ENCODE data around the gene ZNF837. TPM values are rescaled to one million over a fixed set of nuclear protein-coding genes. Genes with fewer than 3 reads are reported as not detected.
"Not testable (repeated sequence)": the region's sequence is repeated elsewhere in the genome, so short reads cannot be mapped to it uniquely, and the experiment has no call there.

The ZNF837 gene
- polyA plus RNA-seq (ENCODE audit: low read depth in 6 of 6): 10 to 100 TPM in 2 of 6 donors, 1 to 10 TPM in 4; 7.5 to 13.5 (median 8.5) TPM

DNA sequence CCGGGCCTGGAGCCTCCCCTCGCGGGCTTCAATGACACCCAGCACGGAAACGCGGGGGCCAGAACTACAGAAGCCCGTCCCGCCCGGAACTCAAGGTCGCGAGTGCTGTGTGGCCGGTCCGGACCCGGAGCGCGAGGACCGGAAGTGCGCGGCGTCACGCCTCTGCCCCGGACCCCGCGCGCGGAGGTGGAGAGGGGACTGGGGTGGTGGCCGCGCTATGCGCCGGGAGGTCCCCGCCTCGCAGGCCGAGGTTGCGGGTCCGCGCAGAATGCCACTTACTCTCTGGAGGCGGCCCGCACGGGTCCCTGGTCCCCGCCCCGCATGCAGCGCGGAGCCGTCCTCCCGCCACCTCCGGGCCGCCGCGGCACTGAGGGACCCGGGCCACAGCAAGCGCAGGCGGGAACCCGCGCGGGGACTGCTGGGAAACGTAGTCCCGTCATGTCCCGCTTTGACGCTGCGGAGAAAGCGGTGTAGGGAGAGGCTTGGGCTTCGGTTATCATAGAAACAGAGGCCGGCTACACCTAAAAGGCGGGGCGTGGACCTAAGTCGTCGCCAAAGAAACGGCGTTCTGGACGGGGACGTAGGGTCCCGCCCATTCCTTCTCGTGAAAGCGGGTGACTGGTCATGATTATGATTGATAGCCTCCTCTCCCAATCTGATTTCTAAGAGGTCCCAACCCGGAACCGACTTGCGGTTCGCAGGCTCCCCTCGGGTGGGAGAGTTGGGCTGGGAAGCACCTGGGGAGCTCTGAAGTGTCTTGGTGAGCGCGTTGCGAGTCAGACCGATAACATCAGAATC, at the start of gene ZNF837:
TSS of gene ZNF837 (minus strand) at position 369 of the 798 bp plus-strand sequence. CDS start 11,698 bp downstream, outside the sequence.
- Mint-ChIP-seq H3K36me3 (no peaks in the 10 kb centered on the region), H3K27ac (peak within 1 kb of the TSS; percentile 96 to 99 (median 98)), H3K4me3 (peak within 1 kb of the TSS; percentile 88 to 96 (median 92)), H3K27me3 (no peaks in the 10 kb centered on the region), H3K4me1 (peaks cover 24 to 44% (median 40%) of the 10 kb centered on the region in 3 donors), H3K9me3 (no peaks in the 10 kb centered on the region)
- peak; percentile 98 for DNase-seq
- ATAC-seq (ENCODE audit: low read depth in 2 of 2): peak; percentile 79 to 80

DNA sequence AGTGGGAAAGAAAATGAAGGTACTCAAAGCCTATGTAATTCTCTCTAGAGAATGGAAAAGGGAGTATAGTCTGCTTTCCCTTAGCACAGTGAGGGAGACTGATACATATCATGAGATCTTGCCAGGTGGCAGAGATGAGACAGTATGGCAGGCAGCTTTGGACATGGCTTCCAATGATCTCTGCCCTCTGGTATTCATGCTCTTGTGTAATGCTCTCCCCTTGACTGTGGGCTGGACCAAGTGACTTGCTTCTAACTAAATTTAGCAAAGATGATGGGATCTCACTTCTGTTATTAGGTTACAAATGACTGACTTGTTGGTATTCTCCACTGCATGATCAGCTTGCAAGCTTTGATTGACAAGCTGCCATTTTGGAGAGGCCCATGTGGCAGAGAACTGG, 48.9 kb upstream of the ZNF837 start:
- Mint-ChIP-seq H3K27me3 (no peaks in the 10 kb centered on the region), H3K36me3 (peaks cover 7 to 28% of the 10 kb centered on the region in 2 donors), H3K4me3 (no peak overlapping the region), H3K27ac (no peak overlapping the region), H3K4me1 (peaks cover 0 to 4% (median 0%) of the 10 kb centered on the region in 3 donors), H3K9me3 (peaks cover 8 to 79% (median 60%) of the 10 kb centered on the region in 7 donors)
- no peak for DNase-seq
- ATAC-seq (ENCODE audit: low read depth in 2 of 2): no peak

DNA sequence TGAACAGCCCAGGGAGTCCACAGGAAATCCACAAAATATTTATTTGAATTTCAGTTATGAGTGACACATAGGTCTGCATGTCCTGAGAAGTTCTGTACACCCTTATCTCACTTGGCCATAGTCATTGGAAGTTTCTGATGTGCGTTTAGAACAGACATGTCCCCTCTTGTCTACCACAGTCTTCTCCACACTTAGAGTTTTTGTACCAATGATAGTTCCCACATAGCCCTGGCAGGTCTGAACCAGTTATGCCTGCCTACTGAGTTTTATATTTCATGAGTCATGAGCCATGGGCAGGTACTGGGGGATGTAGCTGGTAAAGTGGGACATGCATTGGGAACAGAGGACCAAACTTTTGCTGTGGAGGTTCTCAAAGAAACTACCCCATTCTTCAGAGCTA, 47.8 kb upstream of the ZNF837 start:
- H3K4me3 Mint-ChIP-seq: peak overlapping the region in 1 of 8 donors; percentile 0

GRCh38 chr19:58417071-58417470, 36.2 kb upstream of the ZNF837 start:
- Mint-ChIP-seq H3K4me3 (no peak overlapping the region), H3K9me3 (no peaks in the 10 kb centered on the region), H3K4me1 (peaks cover 0 to 2% (median 0%) of the 10 kb centered on the region in 3 donors), H3K27me3 (no peaks in the 10 kb centered on the region), H3K27ac (no peak overlapping the region), H3K36me3 (peaks cover 20 to 32% of the 10 kb centered on the region in 2 donors)
- DNase-seq (no peak), ATAC-seq (ENCODE audit: low read depth in 2 of 2) (no peak)

More for the DNA sequence above, 47.8 kb upstream of the ZNF837 start:
- Mint-ChIP-seq H3K36me3 (peaks cover 0 to 28% of the 10 kb centered on the region in 2 donors), H3K27me3 (no peaks in the 10 kb centered on the region), H3K27ac (no peak overlapping the region), H3K9me3 (peaks cover 8 to 68% (median 50%) of the 10 kb centered on the region in 7 donors), H3K4me1 (peaks cover 0 to 4% (median 0%) of the 10 kb centered on the region in 3 donors)
- ATAC-seq (ENCODE audit: low read depth in 2 of 2) (no peak), DNase-seq (no peak)

DNA sequence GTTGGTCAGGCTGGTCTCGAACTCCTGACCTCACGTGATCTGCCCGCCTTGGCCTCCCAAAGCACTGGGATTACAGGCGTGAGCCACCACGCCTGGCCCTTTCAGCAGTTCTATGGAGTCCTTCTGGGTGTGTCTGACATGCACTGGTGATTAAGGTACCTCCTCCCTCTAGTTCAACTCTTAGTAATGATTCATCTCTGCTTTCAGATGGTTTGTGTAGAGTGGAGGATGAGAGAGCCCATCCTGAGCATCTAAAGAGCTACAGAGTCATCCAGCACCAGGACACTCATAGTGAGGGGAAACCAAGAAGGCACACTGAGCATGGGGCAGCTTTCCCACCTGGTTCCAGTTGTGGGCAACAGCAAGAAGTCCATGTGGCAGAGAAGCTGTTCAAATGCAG, 35.8 kb upstream of the ZNF837 start:
- ATAC-seq (ENCODE audit: low read depth in 2 of 2) (no peak), DNase-seq (no peak)
- Mint-ChIP-seq H3K4me1 (peaks cover 0 to 2% (median 0%) of the 10 kb centered on the region in 3 donors), H3K4me3 (peak overlapping the region in 1 of 8 donors; percentile 16), H3K27me3 (no peaks in the 10 kb centered on the region), H3K27ac (no peak overlapping the region), H3K9me3 (no peaks in the 10 kb centered on the region), H3K36me3 (peaks cover 20 to 32% of the 10 kb centered on the region in 2 donors)

DNA sequence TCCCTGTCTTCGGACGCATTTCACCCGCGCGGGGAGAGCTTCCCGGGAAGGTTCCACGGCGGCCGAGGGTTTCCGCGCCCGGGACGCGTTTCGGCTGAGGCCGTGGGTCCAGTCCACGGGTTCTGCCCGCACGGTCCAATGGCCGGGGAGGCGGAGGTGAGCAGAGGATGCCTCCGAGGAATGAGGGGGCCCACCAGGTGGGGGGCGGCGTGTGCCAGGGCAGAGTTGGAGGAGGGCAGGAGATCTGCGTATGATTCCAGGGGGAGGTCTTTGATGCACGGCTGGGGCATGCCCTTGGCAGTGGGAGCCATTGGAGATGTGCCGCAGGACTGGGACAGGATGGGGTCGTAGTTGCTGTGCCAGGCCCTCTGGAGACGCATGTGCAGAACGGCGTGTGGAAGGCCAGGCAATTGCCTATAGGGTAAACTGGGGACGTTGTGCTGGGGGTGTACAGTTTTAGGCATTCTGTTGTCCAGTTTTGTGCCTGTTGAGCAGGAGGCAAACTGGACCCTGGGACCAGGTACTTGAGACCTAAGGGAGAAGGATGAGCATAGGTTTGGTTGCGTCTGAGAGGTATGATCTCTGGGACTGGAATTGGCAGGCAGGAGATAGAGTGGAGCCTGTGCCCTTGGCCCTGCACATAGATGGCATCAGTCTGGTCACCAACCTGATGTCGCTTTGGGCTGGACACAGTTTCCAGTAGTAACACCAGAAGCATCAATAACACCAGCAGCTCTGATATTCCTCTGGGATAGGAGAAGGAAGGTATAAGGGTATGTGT, 28.4 kb upstream of the ZNF837 start:
- Mint-ChIP-seq H3K27me3 (no peaks in the 10 kb centered on the region), H3K9me3 (no peaks in the 10 kb centered on the region), H3K4me3 (peak overlapping the region; percentile 92 to 98 (median 98)), H3K36me3 (peaks cover 0 to 8% of the 10 kb centered on the region in 2 donors), H3K27ac (peak overlapping the region in 5 of 6 donors; percentile 29 to 96 (median 80)), H3K4me1 (peaks cover 30 to 33% (median 32%) of the 10 kb centered on the region in 3 donors)
- no peak for DNase-seq
- ATAC-seq (ENCODE audit: low read depth in 2 of 2): no peak

DNA sequence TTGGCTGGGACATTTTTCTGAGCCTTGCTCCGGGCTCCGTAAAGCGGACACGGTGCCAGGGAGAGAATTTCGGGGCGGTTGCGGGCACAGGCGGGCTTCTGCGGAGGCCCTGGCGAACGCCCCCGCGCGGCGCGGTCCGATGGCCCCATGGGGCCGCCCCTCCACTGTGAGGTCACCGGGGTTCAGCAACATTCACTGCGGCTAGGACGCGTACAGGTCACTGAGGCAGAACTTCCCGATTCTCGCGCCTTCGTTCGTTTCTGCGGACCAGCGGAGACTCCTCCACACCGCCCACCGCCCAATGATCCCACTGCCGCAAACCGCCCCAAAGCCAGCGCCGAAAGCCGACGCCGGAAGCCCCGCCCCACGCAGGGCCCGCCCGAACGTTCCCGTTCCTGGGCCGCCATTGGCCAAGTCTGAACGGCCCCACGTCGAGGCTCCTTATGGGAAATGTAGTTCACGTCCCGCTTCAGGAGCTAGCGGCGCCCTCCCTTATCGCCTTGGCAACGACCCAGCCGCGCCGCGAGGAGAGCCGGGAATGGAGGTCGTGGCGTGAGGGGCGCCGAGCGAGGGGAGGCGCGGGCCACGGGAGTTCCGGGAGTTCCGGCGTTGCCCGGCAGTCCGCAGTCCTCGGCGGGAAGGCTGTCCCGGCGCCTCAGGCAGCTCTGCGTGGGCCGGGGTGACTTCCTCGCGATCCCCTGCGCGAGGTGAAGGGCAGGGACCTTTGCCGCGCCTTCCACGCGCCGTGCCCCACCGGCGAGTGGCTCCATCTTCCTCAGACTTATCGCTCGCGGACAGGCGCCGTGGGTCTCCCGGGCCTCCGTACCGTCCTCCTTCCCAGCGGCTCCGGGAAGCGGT, 27.6 kb upstream of the ZNF837 start, which contains the start of gene ZNF584:
TSS of gene ZNF584 (plus strand) at position 498 of the 858 bp plus-strand sequence. CDS start 499 bp downstream, outside the sequence.
- peaks cover 0 to 8% of the 10 kb centered on the region in 2 donors for H3K36me3 Mint-ChIP-seq
- peak within 1 kb of the TSS; percentile 92 to 98 (median 98) for H3K4me3 Mint-ChIP-seq
- peak within 1 kb of the TSS; percentile 96 to 99 (median 98) for H3K27ac Mint-ChIP-seq
- H3K9me3 Mint-ChIP-seq: no peaks in the 10 kb centered on the region
- H3K4me1 Mint-ChIP-seq: peaks cover 30 to 33% (median 32%) of the 10 kb centered on the region in 3 donors
- DNase-seq: peak; percentile 95
- H3K27me3 Mint-ChIP-seq: no peaks in the 10 kb centered on the region
- peak; percentile 91 to 92 for ATAC-seq (ENCODE audit: low read depth in 2 of 2)

DNA sequence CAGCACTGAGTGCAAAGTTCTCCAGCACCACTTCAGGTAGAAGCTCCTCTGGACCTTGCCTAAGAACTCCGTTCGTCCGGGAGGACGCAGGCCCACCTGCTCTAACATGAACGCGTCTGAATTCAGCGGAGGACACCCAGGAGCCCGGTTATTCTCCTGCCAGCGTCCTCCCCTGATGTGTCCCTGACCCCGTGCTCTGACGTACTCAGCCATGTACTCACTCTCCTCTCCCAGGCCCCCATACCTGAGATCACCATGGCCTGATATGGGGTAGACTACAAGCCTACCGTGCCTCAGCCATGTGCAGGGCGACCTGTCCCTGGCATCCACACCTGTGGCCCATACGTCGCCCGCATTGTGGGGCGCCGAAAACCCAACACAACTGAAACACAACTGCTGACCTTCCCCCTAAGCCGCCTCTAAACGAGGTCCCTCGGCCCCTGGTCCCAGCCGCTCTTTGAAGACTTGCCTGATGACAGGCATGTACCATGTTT, 26.9 kb upstream of the ZNF837 start:
- peaks cover 30 to 32% (median 31%) of the 10 kb centered on the region in 3 donors for H3K4me1 Mint-ChIP-seq
- peaks cover 0 to 3% of the 10 kb centered on the region in 2 donors for H3K36me3 Mint-ChIP-seq
- no peaks in the 10 kb centered on the region for H3K9me3 Mint-ChIP-seq
- peak overlapping the region; percentile 92 to 98 (median 98) for H3K4me3 Mint-ChIP-seq
- DNase-seq (no peak), ATAC-seq (ENCODE audit: low read depth in 2 of 2) (peak in 1 of 2 donors; percentile 2)
- peak overlapping the region; percentile 96 to 99 (median 98) for H3K27ac Mint-ChIP-seq
- no peaks in the 10 kb centered on the region for H3K27me3 Mint-ChIP-seq

- no peaks in the 10 kb centered on the region for H3K9me3 Mint-ChIP-seq
- no peaks in the 10 kb centered on the region for H3K27me3 Mint-ChIP-seq
- DNase-seq (no peak), ATAC-seq (ENCODE audit: low read depth in 2 of 2) (no peak)
- H3K4me3 Mint-ChIP-seq: peak overlapping the region; percentile 92 to 98 (median 98)
- peak overlapping the region; percentile 93 to 99 (median 96) for H3K27ac Mint-ChIP-seq
- H3K4me1 Mint-ChIP-seq: peaks cover 30 to 32% (median 31%) of the 10 kb centered on the region in 3 donors
- no peaks in the 10 kb centered on the region for H3K36me3 Mint-ChIP-seq
Measured at GRCh38 chr19:58406818-58407657, 26.2 kb upstream of the ZNF837 start.

- peaks cover 0 to 11% (median 6%) of the 10 kb centered on the region in 3 donors for H3K27me3 Mint-ChIP-seq
- not testable (repeated sequence) for H3K36me3 Mint-ChIP-seq; ATAC-seq (ENCODE audit: low read depth in 2 of 2); H3K27ac Mint-ChIP-seq; DNase-seq; H3K9me3 Mint-ChIP-seq
- H3K4me3 Mint-ChIP-seq: peak overlapping the region in 1 of 8 donors; percentile 53
- H3K4me1 Mint-ChIP-seq: peaks cover 29 to 38% (median 35%) of the 10 kb centered on the region in 3 donors
Measured at GRCh38 chr19:58403920-58404478, 23.2 kb upstream of the ZNF837 start.

DNA sequence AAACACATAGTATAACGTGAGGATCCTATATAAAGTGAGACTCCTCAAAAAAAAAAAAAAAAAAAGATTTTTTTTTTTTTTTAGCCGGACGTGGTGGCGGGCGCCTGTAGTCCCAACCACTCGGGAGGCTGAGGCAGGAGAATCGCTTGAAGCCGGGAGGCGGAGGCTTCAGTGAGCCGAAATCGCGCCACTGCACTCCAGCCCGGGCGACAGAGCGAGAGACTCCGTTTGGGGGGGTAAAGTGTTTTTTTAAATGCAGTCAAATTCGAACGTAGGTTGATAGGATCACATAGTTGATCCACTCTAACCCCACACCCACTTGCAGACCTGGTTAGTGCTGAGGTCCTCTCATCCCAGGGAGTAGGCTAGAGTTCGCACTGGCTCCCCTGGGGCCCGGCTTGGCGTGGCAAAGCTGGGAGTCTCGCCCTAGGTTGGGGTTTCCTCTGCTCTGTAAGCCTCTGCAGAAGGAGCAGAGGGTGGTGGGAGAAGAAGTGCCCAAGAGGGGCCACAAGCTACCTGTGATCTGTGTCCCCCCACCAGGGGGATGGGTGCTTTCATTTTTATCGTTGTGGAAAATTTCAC, 21.1 kb upstream of the ZNF837 start:
- peaks cover 6 to 26% (median 14%) of the 10 kb centered on the region in 3 donors for H3K27me3 Mint-ChIP-seq
- no peak for DNase-seq

More for the DNA sequence above, 21.1 kb upstream of the ZNF837 start:
- Mint-ChIP-seq H3K9me3 (no peaks in the 10 kb centered on the region), H3K4me3 (peak overlapping the region in 7 of 8 donors; percentile 9 to 95 (median 90)), H3K36me3 (no peaks in the 10 kb centered on the region), H3K4me1 (peaks cover 11 to 23% (median 18%) of the 10 kb centered on the region in 3 donors), H3K27ac (peak overlapping the region in 4 of 6 donors; percentile 90 to 99 (median 98))
- no peak for ATAC-seq (ENCODE audit: low read depth in 2 of 2)

All from naive B cell (primary cell).